GM12891 (cell line): Measurements from ENCODE around the gene POU2F3.

Experiments
- POLR2A ChIP-seq: IDR thresholded peaks from 2 replicates; pipeline ENCODE4 v1.6.1; 2011; ENCODE audit warnings: low read depth, low read length, control low read depth
- POLR2AphosphoS5 ChIP-seq: IDR thresholded peaks from 2 replicates; pipeline ENCODE4 v1.6.1; 2011; ENCODE audit warnings: low read depth, low read length, control low read depth
- SPI1 ChIP-seq: IDR thresholded peaks from 2 replicates; pipeline ENCODE4 v1.6.1; 2011; ENCODE audit warnings: low read depth, low read length, control low read depth
- TAF1 ChIP-seq: IDR thresholded peaks from 2 replicates; pipeline ENCODE4 v1.6.1; 2011; ENCODE audit warnings: low read depth, low read length, control low read depth

GRCh38 chr11:120224361-120224760, 15.6 kb upstream of the POU2F3 start:
- no peak for TF ChIP-seq SPI1
- TF ChIP-seq POLR2A, result no peak
- no peak for TF ChIP-seq TAF1
- no peak for TF ChIP-seq POLR2AphosphoS5
